ENCODE measurements around the gene AFAP1L2.

DNA sequence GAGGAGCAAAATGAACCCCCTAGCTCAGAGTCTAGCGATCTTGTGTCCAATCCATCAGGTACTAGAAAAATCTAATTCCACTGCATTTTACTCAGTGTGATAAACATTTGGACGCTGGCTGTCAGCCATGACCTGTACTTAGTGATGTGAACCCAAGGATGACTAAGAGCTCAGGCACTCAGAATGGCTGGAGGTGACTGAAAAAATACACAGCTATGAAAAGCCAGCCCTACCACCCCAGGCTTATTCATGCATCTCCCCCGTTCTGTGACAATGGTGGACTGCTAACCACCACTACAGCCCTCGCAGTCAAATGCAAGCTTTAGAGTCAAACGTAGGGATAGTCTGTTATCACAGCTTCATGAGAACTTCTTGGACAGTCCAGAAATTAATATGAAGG is 14.9 kb downstream of the AFAP1L2 start:
- TF ChIP-seq, protein P1, sequence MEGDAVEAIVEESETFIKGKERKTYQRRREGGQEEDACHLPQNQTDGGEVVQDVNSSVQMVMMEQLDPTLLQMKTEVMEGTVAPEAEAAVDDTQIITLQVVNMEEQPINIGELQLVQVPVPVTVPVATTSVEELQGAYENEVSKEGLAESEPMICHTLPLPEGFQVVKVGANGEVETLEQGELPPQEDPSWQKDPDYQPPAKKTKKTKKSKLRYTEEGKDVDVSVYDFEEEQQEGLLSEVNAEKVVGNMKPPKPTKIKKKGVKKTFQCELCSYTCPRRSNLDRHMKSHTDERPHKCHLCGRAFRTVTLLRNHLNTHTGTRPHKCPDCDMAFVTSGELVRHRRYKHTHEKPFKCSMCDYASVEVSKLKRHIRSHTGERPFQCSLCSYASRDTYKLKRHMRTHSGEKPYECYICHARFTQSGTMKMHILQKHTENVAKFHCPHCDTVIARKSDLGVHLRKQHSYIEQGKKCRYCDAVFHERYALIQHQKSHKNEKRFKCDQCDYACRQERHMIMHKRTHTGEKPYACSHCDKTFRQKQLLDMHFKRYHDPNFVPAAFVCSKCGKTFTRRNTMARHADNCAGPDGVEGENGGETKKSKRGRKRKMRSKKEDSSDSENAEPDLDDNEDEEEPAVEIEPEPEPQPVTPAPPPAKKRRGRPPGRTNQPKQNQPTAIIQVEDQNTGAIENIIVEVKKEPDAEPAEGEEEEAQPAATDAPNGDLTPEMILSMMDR (IDR thresholded peaks at IDR 0.05): no peak
- TF ChIP-seq POLR2AphosphoS5 (IDR thresholded peaks at IDR 0.05): no peak
- TF ChIP-seq POLR2A (IDR thresholded peaks at IDR 0.05): no peak
